B cell (primary cell): ENCODE data around the gene KNSTRN. TPM values are rescaled to one million over a fixed set of nuclear protein-coding genes. Genes with fewer than 3 reads are reported as not detected.

Experiments
- ATAC-seq: fragments of 200-7000 bp; cut with Tn5 transposase; one replicate; pipeline ENCODE4 v1.10.0; 2021; ENCODE audit warnings: low read depth, mild to moderate bottlenecking, moderate number of reproducible peaks, moderate library complexity
- CTCF ChIA-PET: fragments of 350-600 bp; sonication (Branson Sonifier 250); formaldehyde crosslinking; loops from one replicate; lab custom pipeline; 2021; ENCODE audit warnings: antibody characterized with exemption, inconsistent platforms; lab: Charles Lee
- POLR2A ChIA-PET: fragments of 350-600 bp; sonication (Branson Sonifier 250); formaldehyde crosslinking; loops from one replicate; lab custom pipeline; 2021; ENCODE audit warnings: antibody characterized with exemption; lab: Charles Lee
- DNase-seq: peaks from one replicate; pipeline ENCODE4 v3.0.0; 2013
- H2AFZ ChIP-seq: 2 replicates; pipeline ENCODE4 v1.6.1; 2012; ENCODE audit warnings: mild to moderate bottlenecking, low read depth, low read length; ENCODE audit not compliant: insufficient read depth, poor library complexity, severe bottlenecking
- H3K27ac ChIP-seq, 2 donors: 1 replicate in 1 of 2; 2 replicates in 1 of 2; pipeline ENCODE4 v1.5.1; 2012 to 2013; ENCODE audit warnings: low read length in 2 of 2, mild to moderate bottlenecking in 2 of 2, moderate library complexity in 1 of 2
- H3K27me3 ChIP-seq, 4 experiments: fragments of 200-600 bp in 1 of 4; sonication (generic) in 1 of 4; replicated peaks in 1 of 4; 1 replicate in 2 of 4; 2 replicates in 2 of 4; pipeline versions ENCODE4 v1.6.1 to v1.7.0; 2013 to 2016; ENCODE audit warnings: low read length in 3 of 4, mild to moderate bottlenecking in 2 of 4, mixed read lengths in 1 of 4, moderate library complexity in 1 of 4; ENCODE audit not compliant: insufficient read depth in 4 of 4, control insufficient read depth in 3 of 4; ENCODE audit errors: control extremely low read depth in 1 of 4
- H3K36me3 ChIP-seq, 2 experiments: replicated peaks in 1 of 2; 1 replicate in 1 of 2; 2 replicates in 1 of 2; pipeline versions ENCODE4 v1.6.1 to v1.7.1; 2013; ENCODE audit warnings: low read length in 1 of 2; ENCODE audit not compliant: insufficient read depth in 2 of 2, control insufficient read depth in 1 of 2; ENCODE audit errors: control extremely low read depth in 1 of 2, extremely low read depth in 1 of 2
- H3K4me1 ChIP-seq, 2 donors: fragments of 200-600 bp in 1 of 2; sonication (generic) in 1 of 2; 1 replicate in 1 of 2; 2 replicates in 1 of 2; pipeline versions ENCODE4 v1.5.1 to v1.6.1; 2013 to 2017; ENCODE audit warnings: low read length in 2 of 2; ENCODE audit not compliant: control insufficient read depth in 2 of 2, insufficient read depth in 2 of 2
- H3K4me2 ChIP-seq: replicated peaks from 2 replicates; pipeline ENCODE3; 2012; ENCODE audit warnings: mild to moderate bottlenecking, low read depth, low read length; ENCODE audit not compliant: poor library complexity, severe bottlenecking
- H3K4me3 ChIP-seq, 5 experiments: fragments of 200-600 bp in 1 of 5; sonication (generic) in 1 of 5; 1 replicate in 3 of 5; 2 replicates in 2 of 5; pipeline versions ENCODE4 v1.5.1 to v1.7.0; 2011 to 2016; ENCODE audit warnings: low read length in 4 of 5, mild to moderate bottlenecking in 4 of 5, low read depth in 2 of 5, control low read depth in 1 of 5, moderate library complexity in 1 of 5; ENCODE audit not compliant: insufficient read depth in 1 of 5; ENCODE audit errors: control extremely low read depth in 1 of 5, extremely low read depth in 1 of 5
- H3K79me2 ChIP-seq: fragments of 200-600 bp; sonication (generic); one replicate; pipeline ENCODE4 v1.6.0; 2016; ENCODE audit warnings: low read length; ENCODE audit not compliant: control insufficient read depth, insufficient read depth
- H3K9ac ChIP-seq: fragments of 200-600 bp; sonication (generic); 2 replicates; pipeline ENCODE4 v1.6.1; 2017; ENCODE audit warnings: mild to moderate bottlenecking, low read length, moderate library complexity
- H3K9me3 ChIP-seq, 3 donors: one replicate each; pipeline versions ENCODE4 v1.6.1 to v1.7.1; 2013; ENCODE audit warnings: low read length in 2 of 3; ENCODE audit not compliant: control insufficient read depth in 2 of 3, insufficient read depth in 1 of 3; ENCODE audit errors: control extremely low read depth in 1 of 3
- H4K20me1 ChIP-seq: 2 replicates; pipeline ENCODE4 v1.6.0; 2012; ENCODE audit warnings: mild to moderate bottlenecking, low read length; ENCODE audit not compliant: insufficient read depth, control insufficient read depth, poor library complexity, severe bottlenecking
- H3K27ac Mint-ChIP-seq: one replicate; pipeline ENCODE4 v1.8.0; 2021; ENCODE audit warnings: mixed read lengths
- H3K27me3 Mint-ChIP-seq: one replicate; pipeline ENCODE4 v1.8.0; 2021; ENCODE audit warnings: mixed read lengths
- H3K4me1 Mint-ChIP-seq: one replicate; pipeline ENCODE4 v1.8.0; 2021; ENCODE audit warnings: mixed read lengths
- H3K4me3 Mint-ChIP-seq: one replicate; pipeline ENCODE4 v1.8.0; 2021; ENCODE audit warnings: mixed read lengths
- H3K9me3 Mint-ChIP-seq: one replicate; pipeline ENCODE4 v1.8.0; 2022; ENCODE audit warnings: mixed read lengths; ENCODE audit not compliant: insufficient read depth
- CTCF ChIP-seq: fragments of 200-600 bp; IDR thresholded peaks from one replicate; pipeline ENCODE4 v1.8.0; 2022; ENCODE audit warnings: antibody characterized with exemption, mild to moderate bottlenecking
- EZH2 ChIP-seq: IDR thresholded peaks from 2 replicates; pipeline ENCODE4 v1.6.1; 2012; ENCODE audit warnings: borderline replicate concordance, low read depth, mild to moderate bottlenecking, moderate library complexity, low read length; ENCODE audit not compliant: insufficient read depth, poor library complexity, severe bottlenecking
- WGBS: methylation state at CpG from one replicate; pipeline ENCODE4 v1.1.5; 2013; ENCODE audit warnings: missing lambda C conversion rate; ENCODE audit not compliant: insufficient coverage; 5-methylcytosine and 5-hydroxymethylcytosine counted together
- intact Hi-C: fragments of 100-400 bp; cut with micrococcal nuclease; formaldehyde crosslinking; loops from one replicate; pipeline ENCODE4 v1.10.0; 2022
- polyA plus RNA-seq: library from polyadenylated mRNA; depleted of rRNA; stranded (reverse); fragments of >200 nt; gene quantifications from 2 replicates; pipeline ENCODE4 v1.2.3, GENCODE V29; 2012
- total RNA-seq, 2 donors: library from RNA; stranded (reverse); fragments of 120-200 nt in 1 of 2; gene quantifications; 1 replicate in 1 of 2; 2 replicates in 1 of 2; pipeline versions ENCODE4 v1.2.3 to v1.2.4, GENCODE V29; 2013 to 2022

Gene KNSTRN
- total and polyA plus RNA-seq, 2 donors (not counting 1 experiment from before 2014, with no cell fraction given), result 4.0 to 14.0 TPM

- Mint-ChIP-seq H3K9me3 (no peaks in the 10 kb centered on the region), H3K27ac (peak overlapping the region; percentile 73), H3K4me1 (peaks cover 54% of the 10 kb centered on the region), H3K4me3 (peak overlapping the region; percentile 90), H3K27me3 (peaks cover 22% of the 10 kb centered on the region)
- Histone ChIP-seq H3K36me3 (peaks cover 0 to 4% of the 10 kb centered on the region in 2 experiments), H3K9ac (peak overlapping the region; percentile 73), H4K20me1 (peaks cover 53% of the 10 kb centered on the region), H3K27ac (peak overlapping the region in 1 of 2 donors; percentile 48), H3K4me3 (peak overlapping the region; percentile 15 to 72 (median 59)), H3K4me2 (peak overlapping the region; percentile 99), H3K27me3 (peaks cover 0 to 26% (median 8%) of the 10 kb centered on the region in 4 experiments), H2AFZ (peak overlapping the region; percentile 62), H3K4me1 (peaks cover 28 to 35% of the 10 kb centered on the region in 2 donors), H3K9me3 (no peaks in the 10 kb centered on the region), H3K79me2 (peaks cover 53% of the 10 kb centered on the region)
- no peak for TF ChIP-seq EZH2
- TF ChIP-seq CTCF, result peak; percentile 22
- ATAC-seq (peak; percentile 2), DNase-seq (peak; percentile 46)
- WGBS, result under 1% methylated on average over 107 of the region's 119 CpGs
- intact Hi-C loops, result loop anchor here (5.0 kb wide), 4 partner anchors 35 to 150 kb away; partner anchors contain the start of genes CCDC32, IVD, KNL1 and RPUSD2
- ChIA-PET CTCF (interaction anchor here (1.0 to 1.4 kb wide), 4 partner anchors 8 to 253 kb away, joined by 3 to 4 read pairs (median 4); no protein-coding TSS in a partner anchor), POLR2A (interaction anchor here (0.6 kb wide), 1 partner anchor 1496 kb away, joined by 5 read pairs; no protein-coding TSS in a partner anchor)
Observed at GRCh38 chr15:40441565-40442531, 59.3 kb downstream of the KNSTRN start.
